Thyroid gland (tissue), 4 donors: ENCODE measurements around the gene TMEM184C. TPM values are rescaled to one million over a fixed set of nuclear protein-coding genes. Genes with fewer than 3 reads are reported as not detected.

Experiments
- DNase-seq, 2 donors: peaks; one replicate each; pipeline ENCODE4 v3.0.0-alpha.2; 2019
- H3K27ac ChIP-seq, 3 donors: fragments of 200-600 bp; sonication (generic); 1 replicate in 2 of 3; 2 replicates in 1 of 3; pipeline ENCODE4 v1.5.1; 2016 to 2019; ENCODE audit warnings: mild to moderate bottlenecking in 1 of 3, moderate library complexity in 1 of 3
- H3K27me3 ChIP-seq: fragments of 200-600 bp; sonication (generic); one replicate; pipeline ENCODE4 v1.5.1; 2019
- H3K36me3 ChIP-seq, 2 donors: fragments of 200-600 bp; sonication (generic); one replicate each; pipeline ENCODE4 v1.5.1; 2016 to 2019
- H3K4me1 ChIP-seq, 2 donors: fragments of 200-600 bp; sonication (generic); one replicate each; pipeline ENCODE4 v1.5.1; 2017 to 2019
- H3K4me3 ChIP-seq, 3 donors: fragments of 200-600 bp; sonication (generic); replicated peaks in 1 of 3; 1 replicate in 2 of 3; 2 replicates in 1 of 3; pipeline ENCODE4 v1.5.1; 2016; ENCODE audit warnings: mild to moderate bottlenecking in 1 of 3
- H3K9me3 ChIP-seq: fragments of 200-600 bp; sonication (generic); one replicate; pipeline ENCODE4 v1.5.1; 2017
- CTCF ChIP-seq, 6 experiments: fragments of 200-600 bp in 3 of 6; fragments of 450-650 bp in 3 of 6; sonication (generic) in 3 of 6; IDR thresholded peaks; one replicate each; pipeline ENCODE4 v1.5.1; 2016 to 2019; ENCODE audit warnings: antibody characterized with exemption in 6 of 6, mild to moderate bottlenecking in 2 of 6, inconsistent platforms in 1 of 6, moderate library complexity in 1 of 6
- POLR2A ChIP-seq, 2 donors: fragments of 450-650 bp; IDR thresholded peaks; one replicate each; pipeline ENCODE4 v1.6.1; 2017; ENCODE audit warnings: antibody characterized with exemption in 2 of 2, mild to moderate bottlenecking in 2 of 2, moderate library complexity in 1 of 2
- WGBS, 2 donors: methylation state at CpG; one replicate each; pipeline ENCODE4 v1.1.5; 2017; 5-methylcytosine and 5-hydroxymethylcytosine counted together
- intact Hi-C: fragments of 100-400 bp; cut with DNase I; formaldehyde crosslinking; loops from one replicate; pipeline ENCODE4 v1.15.1; 2023
- total RNA-seq, 4 donors: library from RNA; depleted of rRNA; stranded (reverse); fragments of >200 nt; gene quantifications; one replicate each; pipeline ENCODE4 v1.2.3, GENCODE V29; 2016

Gene TMEM184C
- total RNA-seq, 4 donors from 2014 or later = 69.6 to 98.5 (median 82.5) TPM

GRCh38 chr4:147658501-147658900 is 41.3 kb downstream of the TMEM184C start:
- Histone ChIP-seq H3K27ac (peak overlapping the region; percentile 75 to 88 (median 88)), H3K9me3 (no peaks in the 10 kb centered on the region), H3K27me3 (no peaks in the 10 kb centered on the region), H3K4me1 (peaks cover 10 to 12% of the 10 kb centered on the region in 2 donors), H3K4me3 (no peak overlapping the region), H3K36me3 (no peaks in the 10 kb centered on the region)
- TF ChIP-seq POLR2A (IDR thresholded peaks at IDR 0.05) (no peak), CTCF (IDR thresholded peaks at IDR 0.05) (no peak)
- intact Hi-C loops = no loop called here
- WGBS, 2 donors = 50 to 54% methylated on average over 4 of the region's 4 CpGs
- no peak for DNase-seq

- Histone ChIP-seq H3K36me3 (no peaks in the 10 kb centered on the region), H3K27ac (no peak overlapping the region), H3K27me3 (no peaks in the 10 kb centered on the region), H3K4me1 (no peaks in the 10 kb centered on the region), H3K9me3 (no peaks in the 10 kb centered on the region), H3K4me3 (no peak overlapping the region)
- no peak for DNase-seq
- intact Hi-C loops = no loop called here
- WGBS, 2 donors = 94 to 98% methylated on average over 4 of the region's 4 CpGs
- no peak for TF ChIP-seq POLR2A (IDR thresholded peaks at IDR 0.05)
- TF ChIP-seq CTCF (IDR thresholded peaks at IDR 0.05) = no peak
Observed at GRCh38 chr4:147674073-147674472, 56.9 kb downstream of the TMEM184C start.

- Histone ChIP-seq H3K27me3 (no peaks in the 10 kb centered on the region), H3K9me3 (no peaks in the 10 kb centered on the region), H3K36me3 (no peaks in the 10 kb centered on the region), H3K4me3 (no peak overlapping the region), H3K27ac (no peak overlapping the region), H3K4me1 (no peaks in the 10 kb centered on the region)
- intact Hi-C loops = no loop called here
- DNase-seq = no peak
- TF ChIP-seq CTCF (IDR thresholded peaks at IDR 0.05) (no peak), POLR2A (IDR thresholded peaks at IDR 0.05) (no peak)
- 94 to 100% methylated on average over 1 of the region's 1 CpG for WGBS, 2 donors
Observed at GRCh38 chr4:147674496-147674895, 57.3 kb downstream of the TMEM184C start.

- peaks cover 8 to 14% of the 10 kb centered on the region in 2 donors for H3K4me1 ChIP-seq
- intact Hi-C loops = no loop called here
- no peaks in the 10 kb centered on the region for H3K9me3 ChIP-seq
- H3K27ac ChIP-seq = no peak overlapping the region
- no peak overlapping the region for H3K4me3 ChIP-seq
- no peak for DNase-seq
- TF ChIP-seq CTCF (IDR thresholded peaks at IDR 0.05) (no peak), POLR2A (IDR thresholded peaks at IDR 0.05) (no peak)
- no peaks in the 10 kb centered on the region for H3K27me3 ChIP-seq
- H3K36me3 ChIP-seq = no peaks in the 10 kb centered on the region
- whole genome bisulfite sequencing, 2 donors = 75 to 76% methylated on average over 5 of the region's 5 CpGs
Observed at GRCh38 chr4:147678106-147678505, 60.9 kb downstream of the TMEM184C start.

GRCh38 chr4:147678796-147679549 is 61.8 kb downstream of the TMEM184C start:
- Histone ChIP-seq H3K27ac (no peak overlapping the region), H3K27me3 (no peaks in the 10 kb centered on the region), H3K4me3 (no peak overlapping the region), H3K9me3 (no peaks in the 10 kb centered on the region), H3K36me3 (no peaks in the 10 kb centered on the region), H3K4me1 (peaks cover 8 to 14% of the 10 kb centered on the region in 2 donors)
- no peak for DNase-seq
- TF ChIP-seq CTCF (IDR thresholded peaks at IDR 0.05) = no peak
- TF ChIP-seq POLR2A (IDR thresholded peaks at IDR 0.05) = no peak
- intact Hi-C loops = no loop called here
- 88 to 92% methylated on average over 11 to 12 of the region's 12 CpGs for WGBS, 2 donors
